ENCODE results near the gene ABCA4.

Gene ABCA4

GRCh38 chr1:93969371-93969770, 151.6 kb downstream of the ABCA4 start:
- TF ChIP-seq CTCF (IDR thresholded peaks at IDR 0.05; ENCODE audit: extremely low read depth, insufficient read depth, missing control alignments), result no peak
- no peak for DNase-seq (ENCODE audit: low spot score)
- in situ Hi-C loops (cut with MboI; ENCODE audit: low pct_unique_long_range_greater_than_20kb, low sequenced_read_pairs, unreplicated experiment), result no loop called here

- no peak for DNase-seq (ENCODE audit: low spot score)
- in situ Hi-C loops (cut with MboI; ENCODE audit: low pct_unique_long_range_greater_than_20kb, low sequenced_read_pairs, unreplicated experiment), result no loop called here
- no peak for TF ChIP-seq CTCF (IDR thresholded peaks at IDR 0.05; ENCODE audit: extremely low read depth, insufficient read depth, missing control alignments)
Observed at GRCh38 chr1:93967306-93967705, 153.6 kb downstream of the ABCA4 start.

- DNase-seq (ENCODE audit: low spot score), result no peak
- in situ Hi-C loops (cut with MboI; ENCODE audit: low pct_unique_long_range_greater_than_20kb, low sequenced_read_pairs, unreplicated experiment), result no loop called here
Observed at GRCh38 chr1:93965888-93966287, 155.1 kb downstream of the ABCA4 start.

DNA sequence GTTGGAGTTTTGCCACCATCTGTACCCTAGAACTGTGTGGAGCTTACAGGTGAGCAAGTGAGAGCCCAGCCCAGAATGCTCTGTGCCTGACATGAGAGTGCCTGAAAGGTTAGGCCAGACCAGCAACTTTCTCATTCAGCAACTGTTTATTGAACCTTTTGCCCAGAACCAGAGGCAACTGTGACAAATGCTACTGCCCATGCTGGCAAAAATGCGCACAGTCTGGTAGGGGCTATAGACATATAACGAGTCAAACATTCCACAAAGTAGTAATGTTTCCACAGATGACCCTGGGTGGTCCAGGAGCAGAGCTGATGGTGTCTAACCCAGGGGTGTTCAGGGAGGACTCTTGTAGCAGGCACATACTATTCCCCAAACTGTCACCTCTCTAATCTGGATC, 155.7 kb downstream of the ABCA4 start:
- in situ Hi-C loops (cut with MboI; ENCODE audit: low pct_unique_long_range_greater_than_20kb, low sequenced_read_pairs, unreplicated experiment), result no loop called here
- TF ChIP-seq CTCF (IDR thresholded peaks at IDR 0.05; ENCODE audit: extremely low read depth, insufficient read depth, missing control alignments), result no peak
- DNase-seq (ENCODE audit: low spot score), result no peak

More at GRCh38 chr1:93965888-93966287, 155.1 kb downstream of the ABCA4 start:
- no peak for TF ChIP-seq CTCF (IDR thresholded peaks at IDR 0.05; ENCODE audit: extremely low read depth, insufficient read depth, missing control alignments)

GRCh38 chr1:93964777-93965200, 156.2 kb downstream of the ABCA4 start:
- in situ Hi-C loops (cut with MboI; ENCODE audit: low pct_unique_long_range_greater_than_20kb, low sequenced_read_pairs, unreplicated experiment), result no loop called here
- TF ChIP-seq CTCF (IDR thresholded peaks at IDR 0.05; ENCODE audit: extremely low read depth, insufficient read depth, missing control alignments), result no peak
- DNase-seq (ENCODE audit: low spot score), result peak; percentile 21

GRCh38 chr1:93964096-93964776, 156.7 kb downstream of the ABCA4 start:
- no peak for DNase-seq (ENCODE audit: low spot score)
- TF ChIP-seq CTCF (IDR thresholded peaks at IDR 0.05; ENCODE audit: extremely low read depth, insufficient read depth, missing control alignments), result no peak
- in situ Hi-C loops (cut with MboI; ENCODE audit: low pct_unique_long_range_greater_than_20kb, low sequenced_read_pairs, unreplicated experiment), result no loop called here

All from GM13977 (cell line).